ENCODE data around the gene ABHD12. TPM values are rescaled to one million over a fixed set of nuclear protein-coding genes. Genes with fewer than 3 reads are reported as not detected.

The ABHD12 gene
- polyA plus RNA-seq, 1 experiment: 25.0 TPM

DNA sequence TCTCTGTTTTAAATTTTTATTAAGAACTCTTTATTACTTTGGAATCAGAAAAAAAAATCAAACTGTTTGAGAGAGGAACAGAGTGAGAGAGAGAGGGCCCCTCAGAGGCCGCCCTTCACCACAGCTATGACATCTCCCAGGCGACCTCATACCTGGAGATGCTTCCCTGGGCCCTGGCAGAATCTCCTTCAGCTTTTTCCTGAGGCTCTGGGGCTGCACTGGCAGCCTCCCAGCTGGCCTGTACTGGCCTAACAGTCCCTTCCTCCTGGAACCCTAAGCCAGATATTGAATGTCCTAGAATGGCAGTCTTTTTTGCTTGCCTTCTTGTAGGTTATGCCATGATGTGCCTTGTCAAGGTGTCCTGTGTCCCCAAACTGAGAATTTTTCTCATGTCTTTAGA lies 13.7 kb downstream of the ABHD12 start:
- TF ChIP-seq, protein P1, sequence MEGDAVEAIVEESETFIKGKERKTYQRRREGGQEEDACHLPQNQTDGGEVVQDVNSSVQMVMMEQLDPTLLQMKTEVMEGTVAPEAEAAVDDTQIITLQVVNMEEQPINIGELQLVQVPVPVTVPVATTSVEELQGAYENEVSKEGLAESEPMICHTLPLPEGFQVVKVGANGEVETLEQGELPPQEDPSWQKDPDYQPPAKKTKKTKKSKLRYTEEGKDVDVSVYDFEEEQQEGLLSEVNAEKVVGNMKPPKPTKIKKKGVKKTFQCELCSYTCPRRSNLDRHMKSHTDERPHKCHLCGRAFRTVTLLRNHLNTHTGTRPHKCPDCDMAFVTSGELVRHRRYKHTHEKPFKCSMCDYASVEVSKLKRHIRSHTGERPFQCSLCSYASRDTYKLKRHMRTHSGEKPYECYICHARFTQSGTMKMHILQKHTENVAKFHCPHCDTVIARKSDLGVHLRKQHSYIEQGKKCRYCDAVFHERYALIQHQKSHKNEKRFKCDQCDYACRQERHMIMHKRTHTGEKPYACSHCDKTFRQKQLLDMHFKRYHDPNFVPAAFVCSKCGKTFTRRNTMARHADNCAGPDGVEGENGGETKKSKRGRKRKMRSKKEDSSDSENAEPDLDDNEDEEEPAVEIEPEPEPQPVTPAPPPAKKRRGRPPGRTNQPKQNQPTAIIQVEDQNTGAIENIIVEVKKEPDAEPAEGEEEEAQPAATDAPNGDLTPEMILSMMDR (IDR thresholded peaks at IDR 0.05; ENCODE audit: insufficient read depth, low read depth, low read length): no peak
- DNase-seq (ENCODE audit: low read depth): no peak
- Histone ChIP-seq H3K36me3 (ENCODE audit: control insufficient read depth, insufficient read depth, low read length) (peaks cover under 1% of the 10 kb centered on the region; the same call in 1 of the 2 replicates), H3K27me3 (ENCODE audit: control insufficient read depth, insufficient read depth, low read length) (no peaks in the 10 kb centered on the region), H3K4me3 (ENCODE audit: low read depth, low read length) (no peak overlapping the region)
- ChIA-PET CTCF (interaction anchor here (0.7 kb wide), 1 partner anchor 672 kb away, joined by 3 read pairs; no protein-coding TSS in a partner anchor), POLR2A (no interaction called here)

- no peak overlapping the region for H3K4me3 ChIP-seq (ENCODE audit: low read depth, low read length)
- CTCF ChIA-PET: no interaction called here
- H3K36me3 ChIP-seq (ENCODE audit: control insufficient read depth, insufficient read depth, low read length): no peaks in the 10 kb centered on the region
- DNase-seq (ENCODE audit: low read depth): no peak
- TF ChIP-seq, protein P1 (IDR thresholded peaks at IDR 0.05; ENCODE audit: insufficient read depth, low read depth, low read length): no peak
- POLR2A ChIA-PET: no interaction called here
- H3K27me3 ChIP-seq (ENCODE audit: control insufficient read depth, insufficient read depth, low read length): no peaks in the 10 kb centered on the region
These were observed 14.4 kb downstream of the ABHD12 start for GRCh38 chr20:25376236-25376635.

DNA sequence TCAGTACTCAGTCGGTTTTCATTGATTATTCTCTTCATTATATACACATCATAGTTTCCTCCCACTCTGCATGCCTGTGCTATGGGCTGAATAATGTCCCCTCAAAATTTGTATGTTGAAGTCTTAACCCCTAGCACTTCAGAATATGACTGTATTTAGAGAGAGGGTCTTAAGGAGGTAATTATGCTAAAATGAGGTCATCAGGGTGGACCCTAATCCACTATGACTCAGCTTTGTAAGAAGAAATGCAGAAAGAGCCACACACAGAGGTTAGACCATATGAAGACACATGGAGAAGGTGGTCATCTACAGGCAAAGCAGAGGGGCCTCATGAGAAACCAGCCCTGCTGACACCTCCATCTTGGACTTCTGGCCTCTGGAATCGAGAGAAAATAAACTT lies 15.8 kb downstream of the ABHD12 start:
- Histone ChIP-seq H3K27me3 (ENCODE audit: control insufficient read depth, insufficient read depth, low read length) (no peaks in the 10 kb centered on the region), H3K4me3 (ENCODE audit: low read depth, low read length) (no peak overlapping the region), H3K36me3 (ENCODE audit: control insufficient read depth, insufficient read depth, low read length) (no peaks in the 10 kb centered on the region)
- TF ChIP-seq, protein P1 (IDR thresholded peaks at IDR 0.05; ENCODE audit: insufficient read depth, low read depth, low read length): no peak
- POLR2A ChIA-PET: no interaction called here
- no peak for DNase-seq (ENCODE audit: low read depth)
- CTCF ChIA-PET: no interaction called here

DNA sequence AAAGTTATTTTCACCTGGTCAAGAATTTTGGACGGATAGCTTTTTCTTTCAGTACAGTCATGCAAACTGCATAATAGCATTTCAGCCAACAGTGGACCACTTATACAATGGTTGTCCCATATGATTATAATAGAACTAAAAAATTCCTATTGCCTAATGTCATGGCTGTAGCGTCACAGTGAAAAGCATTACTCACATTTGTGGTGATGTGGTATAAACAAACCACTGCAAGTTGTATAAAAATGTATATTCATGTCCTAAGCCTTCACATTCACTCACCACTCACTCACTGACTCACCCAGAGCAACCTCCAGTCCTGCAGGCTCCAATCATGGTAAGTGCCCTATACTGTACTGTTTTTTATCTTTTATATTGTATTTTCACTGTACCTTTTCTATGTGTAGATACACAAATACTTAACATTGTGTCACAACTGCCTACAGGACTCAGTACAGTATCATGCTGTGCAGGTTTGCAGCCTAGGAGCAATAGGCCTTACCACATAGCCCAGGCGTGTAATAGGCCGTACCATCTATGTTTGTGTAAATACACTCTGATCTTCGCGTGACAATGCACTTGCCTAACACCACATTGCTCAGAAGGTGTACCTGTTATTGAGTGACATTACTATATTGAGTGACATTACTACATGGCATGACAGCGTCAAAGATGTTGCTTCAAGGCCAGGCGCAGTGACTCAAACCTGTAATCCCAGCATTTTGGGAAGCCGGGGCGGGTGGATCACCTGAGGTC lies 17.9 kb downstream of the ABHD12 start:
- Histone ChIP-seq H3K27me3 (ENCODE audit: control insufficient read depth, insufficient read depth, low read length) (no peaks in the 10 kb centered on the region), H3K4me3 (ENCODE audit: low read depth, low read length) (no peak overlapping the region), H3K36me3 (ENCODE audit: control insufficient read depth, insufficient read depth, low read length) (no peaks in the 10 kb centered on the region)
- ChIA-PET POLR2A (no interaction called here), CTCF (no interaction called here)
- DNase-seq (ENCODE audit: low read depth): peak; percentile 76
- TF ChIP-seq, protein P1 (IDR thresholded peaks at IDR 0.05; ENCODE audit: insufficient read depth, low read depth, low read length): no peak

- ChIA-PET CTCF (no interaction called here), POLR2A (no interaction called here)
- DNase-seq (ENCODE audit: low read depth): no peak
- no peaks in the 10 kb centered on the region for H3K27me3 ChIP-seq (ENCODE audit: control insufficient read depth, insufficient read depth, low read length)
- no peak overlapping the region for H3K4me3 ChIP-seq (ENCODE audit: low read depth, low read length)
- TF ChIP-seq, protein P1 (IDR thresholded peaks at IDR 0.05; ENCODE audit: insufficient read depth, low read depth, low read length): no peak
- H3K36me3 ChIP-seq (ENCODE audit: control insufficient read depth, insufficient read depth, low read length): no peaks in the 10 kb centered on the region
These were observed 20.7 kb downstream of the ABHD12 start for GRCh38 chr20:25369971-25370370.

Measured in BJ (cell line).